Activated naive CD8-positive, alpha-beta T cell treated with anti-CD3 and anti-CD28 coated beads, Interleukin-2, amount 50 U/mL, for 24 hours (primary cell): ENCODE data around the gene TRPM2.

ENCODE experiments used
- ATAC-seq: fragments of 150-1000 bp; cut with Tn5 transposase; one replicate; pipeline ENCODE4 v1.10.0; 2021
- DNase-seq: peaks from one replicate; pipeline ENCODE4 v3.0.0; 2021
- H3K27ac Mint-ChIP-seq: one replicate; pipeline ENCODE4 v1.8.0; 2021; ENCODE audit warnings: mild to moderate bottlenecking, mixed read lengths
- H3K27me3 Mint-ChIP-seq: one replicate; pipeline ENCODE4 v1.8.0; 2021; ENCODE audit warnings: mixed read lengths
- H3K36me3 Mint-ChIP-seq: one replicate; pipeline ENCODE4 v1.8.0; 2021; ENCODE audit warnings: low read depth, mixed read lengths
- H3K4me1 Mint-ChIP-seq: one replicate; pipeline ENCODE4 v1.8.0; 2021; ENCODE audit warnings: mixed read lengths
- H3K4me3 Mint-ChIP-seq: one replicate; pipeline ENCODE4 v1.8.0; 2021; ENCODE audit warnings: mild to moderate bottlenecking, moderate library complexity, mixed read lengths
- H3K9me3 Mint-ChIP-seq: one replicate; pipeline ENCODE4 v1.8.0; 2021; ENCODE audit warnings: mixed read lengths

TRPM2 gene

GRCh38 chr21:44456214-44456914 is 102.9 kb downstream of the TRPM2 start:
- no peak overlapping the region for H3K27ac Mint-ChIP-seq
- peaks cover 8% of the 10 kb centered on the region for H3K9me3 Mint-ChIP-seq

GRCh38 chr21:44456915-44457736 is 103.7 kb downstream of the TRPM2 start:
- no peaks in the 10 kb centered on the region for H3K36me3 Mint-ChIP-seq
- peaks cover 8% of the 10 kb centered on the region for H3K9me3 Mint-ChIP-seq
- H3K27ac Mint-ChIP-seq, result no peak overlapping the region
- peak overlapping the region; percentile 43 for H3K4me3 Mint-ChIP-seq
- DNase-seq, result no peak
- ATAC-seq, result no peak
- H3K27me3 Mint-ChIP-seq, result peaks cover 9% of the 10 kb centered on the region
- no peaks in the 10 kb centered on the region for H3K4me1 Mint-ChIP-seq

More at GRCh38 chr21:44456214-44456914, 102.9 kb downstream of the TRPM2 start:
- no peak for DNase-seq
- Mint-ChIP-seq H3K36me3 (no peaks in the 10 kb centered on the region), H3K27me3 (peaks cover 13% of the 10 kb centered on the region), H3K4me1 (no peaks in the 10 kb centered on the region), H3K4me3 (peak overlapping the region; percentile 43)
- ATAC-seq, result no peak

- no peak overlapping the region for H3K4me3 Mint-ChIP-seq
- H3K9me3 Mint-ChIP-seq, result peaks cover 5% of the 10 kb centered on the region
- no peaks in the 10 kb centered on the region for H3K36me3 Mint-ChIP-seq
- H3K4me1 Mint-ChIP-seq, result no peaks in the 10 kb centered on the region
- ATAC-seq (no peak), DNase-seq (no peak)
- H3K27ac Mint-ChIP-seq, result no peak overlapping the region
- peaks cover 5% of the 10 kb centered on the region for H3K27me3 Mint-ChIP-seq
Observed at GRCh38 chr21:44458971-44459711, 105.7 kb downstream of the TRPM2 start.

GRCh38 chr21:44459712-44460440 is 106.5 kb downstream of the TRPM2 start:
- H3K36me3 Mint-ChIP-seq, result no peaks in the 10 kb centered on the region
- H3K27ac Mint-ChIP-seq, result no peak overlapping the region
- no peaks in the 10 kb centered on the region for H3K27me3 Mint-ChIP-seq
- H3K4me3 Mint-ChIP-seq, result no peak overlapping the region
- ATAC-seq (no peak), DNase-seq (no peak)
- no peaks in the 10 kb centered on the region for H3K9me3 Mint-ChIP-seq
- no peaks in the 10 kb centered on the region for H3K4me1 Mint-ChIP-seq

- Mint-ChIP-seq H3K36me3 (no peaks in the 10 kb centered on the region), H3K4me3 (no peak overlapping the region), H3K27ac (no peak overlapping the region), H3K27me3 (no peaks in the 10 kb centered on the region), H3K4me1 (no peaks in the 10 kb centered on the region), H3K9me3 (no peaks in the 10 kb centered on the region)
- DNase-seq (no peak), ATAC-seq (no peak)
Observed at GRCh38 chr21:44460441-44460755, 107.0 kb downstream of the TRPM2 start.

GRCh38 chr21:44461005-44461404 is 107.6 kb downstream of the TRPM2 start:
- no peak for ATAC-seq
- H3K27ac Mint-ChIP-seq, result no peak overlapping the region
- H3K27me3 Mint-ChIP-seq, result no peaks in the 10 kb centered on the region
- H3K9me3 Mint-ChIP-seq, result no peaks in the 10 kb centered on the region
- no peak overlapping the region for H3K4me3 Mint-ChIP-seq
- no peaks in the 10 kb centered on the region for H3K36me3 Mint-ChIP-seq
- no peaks in the 10 kb centered on the region for H3K4me1 Mint-ChIP-seq
- no peak for DNase-seq

- Mint-ChIP-seq H3K36me3 (no peaks in the 10 kb centered on the region), H3K4me3 (no peak overlapping the region), H3K27ac (no peak overlapping the region), H3K27me3 (no peaks in the 10 kb centered on the region), H3K9me3 (no peaks in the 10 kb centered on the region), H3K4me1 (no peaks in the 10 kb centered on the region)
- DNase-seq, result no peak
- ATAC-seq, result no peak
Observed at GRCh38 chr21:44461464-44462001, 108.1 kb downstream of the TRPM2 start.

- DNase-seq, result no peak
- H3K4me1 Mint-ChIP-seq, result no peaks in the 10 kb centered on the region
- H3K9me3 Mint-ChIP-seq, result no peaks in the 10 kb centered on the region
Observed at GRCh38 chr21:44462086-44462833, 108.8 kb downstream of the TRPM2 start.

GRCh38 chr21:44462834-44463200 is 109.4 kb downstream of the TRPM2 start:
- no peaks in the 10 kb centered on the region for H3K36me3 Mint-ChIP-seq

More at GRCh38 chr21:44462086-44462833, 108.8 kb downstream of the TRPM2 start:
- Mint-ChIP-seq H3K4me3 (no peak overlapping the region), H3K27ac (no peak overlapping the region), H3K36me3 (no peaks in the 10 kb centered on the region), H3K27me3 (no peaks in the 10 kb centered on the region)
- no peak for ATAC-seq

GRCh38 chr21:44463724-44464123 is 110.3 kb downstream of the TRPM2 start:
- ATAC-seq (no peak), DNase-seq (no peak)
- Mint-ChIP-seq H3K27me3 (no peaks in the 10 kb centered on the region), H3K27ac (no peak overlapping the region), H3K9me3 (no peaks in the 10 kb centered on the region), H3K4me1 (no peaks in the 10 kb centered on the region), H3K36me3 (no peaks in the 10 kb centered on the region), H3K4me3 (no peak overlapping the region)

More at GRCh38 chr21:44462834-44463200, 109.4 kb downstream of the TRPM2 start:
- Mint-ChIP-seq H3K4me3 (no peak overlapping the region), H3K4me1 (no peaks in the 10 kb centered on the region), H3K27me3 (no peaks in the 10 kb centered on the region), H3K9me3 (no peaks in the 10 kb centered on the region), H3K27ac (no peak overlapping the region)
- DNase-seq, result no peak
- ATAC-seq, result no peak

GRCh38 chr21:44464351-44464750 is 110.9 kb downstream of the TRPM2 start:
- no peak overlapping the region for H3K27ac Mint-ChIP-seq
- H3K4me3 Mint-ChIP-seq, result no peak overlapping the region
- no peaks in the 10 kb centered on the region for H3K36me3 Mint-ChIP-seq
- H3K9me3 Mint-ChIP-seq, result no peaks in the 10 kb centered on the region
- DNase-seq (no peak), ATAC-seq (no peak)
- H3K4me1 Mint-ChIP-seq, result no peaks in the 10 kb centered on the region
- H3K27me3 Mint-ChIP-seq, result no peaks in the 10 kb centered on the region

GRCh38 chr21:44466351-44466954 is 113.0 kb downstream of the TRPM2 start:
- Mint-ChIP-seq H3K4me1 (no peaks in the 10 kb centered on the region), H3K36me3 (no peaks in the 10 kb centered on the region), H3K4me3 (no peak overlapping the region), H3K9me3 (no peaks in the 10 kb centered on the region), H3K27me3 (no peaks in the 10 kb centered on the region), H3K27ac (no peak overlapping the region)
- no peak for ATAC-seq
- DNase-seq, result no peak
